HFFc6 (cell line): ENCODE measurements around the gene SPTB. TPM values are rescaled to one million over a fixed set of nuclear protein-coding genes. Genes with fewer than 3 reads are reported as not detected.

ENCODE experiments used
- DNase-seq: peaks from one replicate; pipeline ENCODE4 v3.0.0-alpha.2; 2018
- H3K27ac Mint-ChIP-seq: 2 replicates; pipeline ENCODE4 v1.8.0; 2020; ENCODE audit warnings: mild to moderate bottlenecking, mixed read lengths
- H3K27me3 Mint-ChIP-seq: 2 replicates; pipeline ENCODE4 v1.8.0; 2021; ENCODE audit warnings: mild to moderate bottlenecking, moderate library complexity, mixed read lengths; ENCODE audit not compliant: insufficient read depth
- H3K36me3 Mint-ChIP-seq: 2 replicates; pipeline ENCODE4 v1.8.0; 2021; ENCODE audit warnings: low read depth, mixed read lengths
- H3K4me1 Mint-ChIP-seq: 2 replicates; pipeline ENCODE4 v1.8.0; 2020; ENCODE audit warnings: low read depth, mixed read lengths
- H3K4me3 Mint-ChIP-seq: 2 replicates; pipeline ENCODE4 v1.8.0; 2020; ENCODE audit warnings: mild to moderate bottlenecking, moderate library complexity, mixed read lengths
- H3K9me3 Mint-ChIP-seq: 2 replicates; pipeline ENCODE4 v1.8.0; 2020; ENCODE audit warnings: mild to moderate bottlenecking, mixed read lengths
- total RNA-seq, 6 experiments: library from RNA; stranded (reverse); fragmentation: NEBNext Ultra II Directional; extraction: Animal tissue kit (Norgen Biotek cat#: 25700); gene quantifications; 2 replicates in 1 of 6; 3 replicates in 5 of 6; pipeline ENCODE4 v1.2.3, GENCODE V29; 2021
- TF ChIP-seq, protein P1 (sequence below): fragments of 200-600 bp; sonication (generic); IDR thresholded peaks from 2 replicates; pipeline ENCODE4 v1.5.0; 2021; ENCODE audit warnings: antibody characterized with exemption, mild to moderate bottlenecking

Gene SPTB
- total RNA-seq, 6 experiments from 2014 or later, result 0.58 to 1.1 (median 0.72) TPM

GRCh38 chr14:64707661-64708060 lies 172.0 kb downstream of the SPTB start:
- TF ChIP-seq, protein P1, sequence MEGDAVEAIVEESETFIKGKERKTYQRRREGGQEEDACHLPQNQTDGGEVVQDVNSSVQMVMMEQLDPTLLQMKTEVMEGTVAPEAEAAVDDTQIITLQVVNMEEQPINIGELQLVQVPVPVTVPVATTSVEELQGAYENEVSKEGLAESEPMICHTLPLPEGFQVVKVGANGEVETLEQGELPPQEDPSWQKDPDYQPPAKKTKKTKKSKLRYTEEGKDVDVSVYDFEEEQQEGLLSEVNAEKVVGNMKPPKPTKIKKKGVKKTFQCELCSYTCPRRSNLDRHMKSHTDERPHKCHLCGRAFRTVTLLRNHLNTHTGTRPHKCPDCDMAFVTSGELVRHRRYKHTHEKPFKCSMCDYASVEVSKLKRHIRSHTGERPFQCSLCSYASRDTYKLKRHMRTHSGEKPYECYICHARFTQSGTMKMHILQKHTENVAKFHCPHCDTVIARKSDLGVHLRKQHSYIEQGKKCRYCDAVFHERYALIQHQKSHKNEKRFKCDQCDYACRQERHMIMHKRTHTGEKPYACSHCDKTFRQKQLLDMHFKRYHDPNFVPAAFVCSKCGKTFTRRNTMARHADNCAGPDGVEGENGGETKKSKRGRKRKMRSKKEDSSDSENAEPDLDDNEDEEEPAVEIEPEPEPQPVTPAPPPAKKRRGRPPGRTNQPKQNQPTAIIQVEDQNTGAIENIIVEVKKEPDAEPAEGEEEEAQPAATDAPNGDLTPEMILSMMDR, result no peak
- Mint-ChIP-seq H3K27ac (no peak overlapping the region), H3K27me3 (peaks cover 15% of the 10 kb centered on the region), H3K4me3 (peak overlapping the region; percentile 2; the same call in 1 of the 2 replicates), H3K9me3 (peaks cover 3% of the 10 kb centered on the region), H3K36me3 (peaks cover 10% of the 10 kb centered on the region), H3K4me1 (peaks cover 31% of the 10 kb centered on the region)
- peak; percentile 63 for DNase-seq

- DNase-seq, result no peak
- H3K4me3 Mint-ChIP-seq, result no peak overlapping the region
- TF ChIP-seq, protein P1, result no peak
- peaks cover 20% of the 10 kb centered on the region for H3K27me3 Mint-ChIP-seq
- H3K27ac Mint-ChIP-seq, result no peak overlapping the region
- peaks cover 31% of the 10 kb centered on the region for H3K4me1 Mint-ChIP-seq
- H3K36me3 Mint-ChIP-seq, result no peaks in the 10 kb centered on the region
- H3K9me3 Mint-ChIP-seq, result no peaks in the 10 kb centered on the region
These were observed 173.0 kb downstream of the SPTB start for GRCh38 chr14:64706593-64707193.

DNA sequence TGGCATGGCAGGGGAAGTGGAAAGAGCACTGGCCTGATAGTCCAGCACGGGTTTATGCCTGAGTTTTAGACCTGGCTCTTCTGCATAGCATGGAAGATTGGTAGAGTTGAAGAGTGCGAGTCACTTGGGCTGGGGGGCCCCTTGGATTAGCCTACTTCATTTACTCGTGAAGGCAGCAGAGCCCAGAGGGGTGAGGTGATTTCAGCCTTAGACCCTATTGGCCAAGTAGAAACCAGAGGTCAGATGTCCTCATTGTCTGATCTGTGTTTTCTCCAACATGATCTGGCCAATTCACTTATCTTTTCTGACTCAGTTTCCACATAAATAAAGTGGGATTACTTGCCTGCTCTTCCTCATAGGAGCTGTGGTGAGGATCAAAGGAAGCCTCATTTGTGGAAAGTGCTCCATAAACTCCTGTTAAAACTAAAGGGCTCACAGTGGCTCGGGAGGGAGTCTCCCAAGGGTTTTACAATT lies 173.6 kb downstream of the SPTB start:
- Mint-ChIP-seq H3K27ac (no peak overlapping the region), H3K4me1 (peaks cover 31% of the 10 kb centered on the region), H3K27me3 (peaks cover 20% of the 10 kb centered on the region), H3K9me3 (no peaks in the 10 kb centered on the region), H3K36me3 (no peaks in the 10 kb centered on the region), H3K4me3 (peak overlapping the region; percentile 82)
- DNase-seq, result no peak
- TF ChIP-seq, protein P1, result no peak

- TF ChIP-seq, protein P1, result no peak
- peaks cover 31% of the 10 kb centered on the region for H3K4me1 Mint-ChIP-seq
- no peak overlapping the region for H3K27ac Mint-ChIP-seq
- DNase-seq, result no peak
- H3K27me3 Mint-ChIP-seq, result peaks cover 22% of the 10 kb centered on the region
- H3K4me3 Mint-ChIP-seq, result peak overlapping the region; percentile 82
- no peaks in the 10 kb centered on the region for H3K36me3 Mint-ChIP-seq
- H3K9me3 Mint-ChIP-seq, result no peaks in the 10 kb centered on the region
These were observed 174.2 kb downstream of the SPTB start for GRCh38 chr14:64705381-64706118.

DNA sequence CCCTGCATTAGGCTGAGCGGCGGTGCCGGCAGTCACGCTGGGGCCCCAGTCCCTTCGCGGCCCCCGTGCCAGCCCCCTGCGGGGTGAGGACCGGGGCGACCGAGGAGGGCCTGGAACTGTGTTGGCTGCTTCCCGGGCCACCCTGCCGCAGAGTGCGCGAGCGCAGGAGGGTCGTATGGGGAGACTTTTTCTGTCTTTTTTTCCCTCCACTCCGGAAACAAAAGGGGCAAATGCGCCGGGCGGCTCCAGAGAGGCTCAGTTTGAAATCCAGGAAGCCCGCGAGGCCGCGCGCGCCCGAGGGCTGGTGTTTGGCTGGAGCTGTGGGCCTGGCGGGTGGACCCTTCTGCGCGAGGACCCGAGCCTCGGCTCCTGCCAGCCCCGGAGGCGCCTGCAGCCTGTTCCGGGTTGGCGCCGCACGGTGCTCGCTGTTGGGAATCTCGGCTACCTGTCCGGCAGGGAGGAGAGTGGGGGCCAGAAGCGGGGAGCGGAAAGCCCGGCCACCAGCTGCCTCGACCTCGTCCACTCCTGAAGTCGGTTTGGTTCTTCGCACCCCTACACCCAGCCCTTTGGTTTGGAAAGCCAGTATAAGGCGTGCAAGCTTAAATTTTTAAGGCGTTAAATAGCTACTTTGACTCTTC lies 174.8 kb downstream of the SPTB start:
- Mint-ChIP-seq H3K9me3 (no peaks in the 10 kb centered on the region), H3K4me1 (peaks cover 31% of the 10 kb centered on the region), H3K27me3 (peaks cover 23% of the 10 kb centered on the region), H3K27ac (no peak overlapping the region), H3K36me3 (no peaks in the 10 kb centered on the region), H3K4me3 (peak overlapping the region; percentile 82)
- no peak for DNase-seq
- TF ChIP-seq, protein P1, result no peak
